ENCODE data around the gene AKAP1.

AKAP1 gene

DNA sequence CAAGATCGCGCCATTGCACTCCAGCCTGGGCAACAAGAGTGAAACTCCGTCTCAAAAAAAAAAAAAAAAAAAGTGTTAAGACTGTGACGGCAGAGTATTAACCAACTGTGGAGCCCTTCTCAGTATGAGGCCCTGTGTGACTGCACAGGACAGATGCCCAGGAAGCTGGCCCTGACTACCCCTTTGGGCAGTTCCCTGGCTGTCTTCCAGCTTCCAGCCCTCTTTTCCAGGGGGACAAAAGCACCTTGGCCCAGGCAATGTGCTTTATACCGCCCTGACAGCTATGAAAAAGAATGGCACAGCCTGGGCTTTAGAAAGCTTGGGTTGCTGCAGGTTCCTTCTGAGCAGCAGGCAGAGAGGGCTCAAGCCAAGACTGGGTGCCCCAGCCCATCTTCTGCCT, 61.2 kb downstream of the AKAP1 start:
- H3K4me1 ChIP-seq (ENCODE audit: insufficient read depth, low read length): peaks cover 4% of the 10 kb centered on the region
- no peaks in the 10 kb centered on the region for H3K36me3 ChIP-seq (ENCODE audit: insufficient read depth, low read length)
- H3K27me3 ChIP-seq (ENCODE audit: insufficient read depth, low read length): no peaks in the 10 kb centered on the region
- no peak overlapping the region for H3K4me3 ChIP-seq (ENCODE audit: low read length)
- no peak overlapping the region for H2AFZ ChIP-seq (ENCODE audit: low read depth, low read length)
- H3K9me3 ChIP-seq (ENCODE audit: low read length): peaks cover 2% of the 10 kb centered on the region

DNA sequence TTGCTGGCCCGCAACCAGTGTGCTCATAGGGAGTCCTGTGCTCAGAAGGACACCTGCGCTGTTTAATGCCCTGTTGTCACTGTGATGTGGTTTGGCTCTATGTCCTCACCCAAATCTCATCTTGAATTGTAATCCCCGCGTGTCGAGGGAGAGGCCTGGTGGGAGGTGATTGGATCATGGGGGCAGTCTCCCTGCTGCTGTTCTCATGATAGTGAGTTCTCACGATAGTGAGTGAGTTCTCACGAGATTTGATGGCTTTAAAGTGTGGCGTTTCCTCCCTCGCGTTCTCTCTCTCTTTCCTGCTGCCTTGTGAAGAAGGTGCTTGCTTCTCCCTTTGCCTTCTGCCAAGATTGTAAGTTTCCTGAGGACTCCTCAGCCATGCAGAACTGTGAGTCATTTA, 66.8 kb downstream of the AKAP1 start:
- no peaks in the 10 kb centered on the region for H3K36me3 ChIP-seq (ENCODE audit: insufficient read depth, low read length)
- no peak overlapping the region for H2AFZ ChIP-seq (ENCODE audit: low read depth, low read length)
- H3K4me3 ChIP-seq (ENCODE audit: low read length): no peak overlapping the region
- no peaks in the 10 kb centered on the region for H3K4me1 ChIP-seq (ENCODE audit: insufficient read depth, low read length)
- H3K27me3 ChIP-seq (ENCODE audit: insufficient read depth, low read length): no peaks in the 10 kb centered on the region
- peaks cover 7% of the 10 kb centered on the region for H3K9me3 ChIP-seq (ENCODE audit: low read length)

DNA sequence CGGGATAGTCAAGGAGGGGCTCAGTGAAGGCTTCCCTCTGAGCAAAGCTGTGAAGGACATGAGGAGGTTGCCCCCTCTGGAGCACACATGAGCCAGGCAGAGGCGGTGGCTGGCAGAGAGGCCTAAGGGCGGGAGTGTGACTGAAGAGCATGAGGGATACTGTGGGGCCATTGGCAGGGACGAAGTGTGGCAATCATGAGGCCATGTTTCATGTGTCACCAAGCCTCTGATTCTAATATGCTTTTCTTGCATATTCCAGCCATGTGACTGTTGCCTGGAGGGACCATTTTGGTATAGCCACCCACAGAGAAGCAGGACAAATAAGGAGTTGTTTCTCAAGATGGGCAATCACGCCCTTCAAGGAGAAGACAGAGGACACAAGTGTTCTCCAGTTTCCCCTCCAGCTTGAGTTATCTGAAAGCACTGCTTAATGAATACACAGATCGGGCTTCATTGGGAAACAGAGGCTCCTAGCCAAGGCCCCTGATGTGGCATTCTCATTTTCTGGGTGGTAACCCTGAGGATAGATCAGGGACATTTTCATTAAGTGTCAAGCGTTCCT, 68.0 kb downstream of the AKAP1 start:
- H3K27me3 ChIP-seq (ENCODE audit: insufficient read depth, low read length): no peaks in the 10 kb centered on the region
- H3K36me3 ChIP-seq (ENCODE audit: insufficient read depth, low read length): no peaks in the 10 kb centered on the region
- peaks cover 7% of the 10 kb centered on the region for H3K9me3 ChIP-seq (ENCODE audit: low read length)
- no peak overlapping the region for H3K4me3 ChIP-seq (ENCODE audit: low read length)
- H2AFZ ChIP-seq (ENCODE audit: low read depth, low read length): no peak overlapping the region
- H3K4me1 ChIP-seq (ENCODE audit: insufficient read depth, low read length): no peaks in the 10 kb centered on the region

DNA sequence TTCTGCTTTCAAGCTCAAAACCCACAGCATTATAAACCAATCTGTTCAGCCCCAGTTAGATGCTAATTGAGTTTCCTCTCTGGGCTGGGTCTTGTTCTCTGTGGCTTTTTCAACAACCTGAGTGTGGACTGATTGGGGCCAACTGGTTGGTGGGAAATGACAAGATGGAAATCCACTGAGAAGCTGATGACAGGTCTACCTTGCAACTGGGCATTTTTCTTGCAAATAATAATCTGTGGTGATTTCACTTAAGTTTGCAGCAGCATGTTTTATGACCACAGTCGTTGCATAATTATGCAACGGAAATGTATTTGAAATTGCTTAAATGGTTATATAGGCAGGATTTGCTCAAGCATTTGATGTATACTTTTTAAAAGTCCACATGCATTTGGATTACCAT, 69.9 kb downstream of the AKAP1 start:
- Histone ChIP-seq H2AFZ (ENCODE audit: low read depth, low read length) (no peak overlapping the region), H3K36me3 (ENCODE audit: insufficient read depth, low read length) (no peaks in the 10 kb centered on the region), H3K4me3 (ENCODE audit: low read length) (no peak overlapping the region), H3K9me3 (ENCODE audit: low read length) (peaks cover 8% of the 10 kb centered on the region), H3K4me1 (ENCODE audit: insufficient read depth, low read length) (no peaks in the 10 kb centered on the region), H3K27me3 (ENCODE audit: insufficient read depth, low read length) (no peaks in the 10 kb centered on the region)

DNA sequence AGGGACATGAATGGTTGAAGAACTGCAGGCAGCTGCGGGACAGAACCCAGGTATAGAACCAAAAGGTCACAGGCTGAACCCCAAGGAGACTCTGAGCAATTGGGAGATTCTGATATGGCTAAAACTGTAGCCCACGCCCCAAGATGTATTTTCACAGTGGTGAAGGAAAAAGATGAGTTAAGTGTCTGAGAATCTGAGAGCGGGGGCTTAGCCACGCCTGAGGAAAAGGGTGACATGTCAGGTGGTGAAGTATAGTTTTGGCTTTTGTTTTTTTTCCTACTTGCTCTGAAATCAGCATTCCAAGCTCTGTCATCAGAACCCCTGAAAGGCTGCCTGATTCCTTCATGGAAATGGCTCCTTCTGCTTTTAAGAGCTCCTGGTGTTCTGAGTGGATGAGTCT, 73.3 kb downstream of the AKAP1 start:
- no peak overlapping the region for H2AFZ ChIP-seq (ENCODE audit: low read depth, low read length)
- H3K4me3 ChIP-seq (ENCODE audit: low read length): no peak overlapping the region
- no peaks in the 10 kb centered on the region for H3K27me3 ChIP-seq (ENCODE audit: insufficient read depth, low read length)
- H3K9me3 ChIP-seq (ENCODE audit: low read length): peaks cover 3% of the 10 kb centered on the region
- no peaks in the 10 kb centered on the region for H3K36me3 ChIP-seq (ENCODE audit: insufficient read depth, low read length)
- H3K4me1 ChIP-seq (ENCODE audit: insufficient read depth, low read length): no peaks in the 10 kb centered on the region

DNA sequence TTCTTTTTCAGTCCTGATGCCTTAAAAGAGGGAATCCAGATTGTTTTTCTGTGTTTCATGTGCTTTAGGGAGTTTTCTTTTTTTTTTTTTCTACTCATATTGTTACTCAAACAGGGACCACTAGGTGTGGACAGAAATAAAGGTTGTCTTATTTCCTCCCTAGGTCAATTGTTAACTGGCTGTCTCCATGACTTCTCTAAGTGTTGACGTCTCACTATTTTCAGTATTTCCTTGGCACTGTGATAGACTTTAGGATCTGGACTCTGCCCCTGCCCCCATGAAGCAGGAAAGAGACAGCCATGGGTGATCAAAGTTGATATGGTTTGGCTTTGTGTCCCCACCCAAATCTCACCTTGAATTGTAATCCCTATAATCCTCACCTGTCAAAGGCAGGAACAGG, 73.7 kb downstream of the AKAP1 start:
- H3K36me3 ChIP-seq (ENCODE audit: insufficient read depth, low read length): no peaks in the 10 kb centered on the region
- peaks cover 3% of the 10 kb centered on the region for H3K9me3 ChIP-seq (ENCODE audit: low read length)
- H3K4me3 ChIP-seq (ENCODE audit: low read length): no peak overlapping the region
- no peak overlapping the region for H2AFZ ChIP-seq (ENCODE audit: low read depth, low read length)
- H3K4me1 ChIP-seq (ENCODE audit: insufficient read depth, low read length): no peaks in the 10 kb centered on the region
- H3K27me3 ChIP-seq (ENCODE audit: insufficient read depth, low read length): no peaks in the 10 kb centered on the region

DNA sequence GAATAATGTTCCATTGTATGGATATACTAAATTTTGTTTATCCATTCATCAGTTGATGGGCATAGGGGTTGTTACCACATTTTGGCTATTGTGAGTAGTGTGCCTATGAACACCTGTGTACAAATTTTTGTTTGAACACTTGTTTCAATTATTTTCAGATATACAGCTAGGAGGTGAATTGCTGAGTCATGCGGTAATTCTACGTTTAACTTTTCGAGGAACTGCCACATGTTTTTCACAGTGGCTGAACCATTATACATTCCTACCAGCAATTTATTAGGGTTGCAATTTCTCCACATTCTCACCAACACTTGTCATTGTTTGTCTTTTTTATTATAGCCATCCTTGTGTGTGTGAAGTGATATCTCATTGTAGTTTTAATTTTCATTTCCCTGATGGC, 75.6 kb downstream of the AKAP1 start:
- no peak overlapping the region for H2AFZ ChIP-seq (ENCODE audit: low read depth, low read length)
- no peak overlapping the region for H3K4me3 ChIP-seq (ENCODE audit: low read length)
- H3K4me1 ChIP-seq (ENCODE audit: insufficient read depth, low read length): no peaks in the 10 kb centered on the region
- peaks cover 3% of the 10 kb centered on the region for H3K9me3 ChIP-seq (ENCODE audit: low read length)
- H3K27me3 ChIP-seq (ENCODE audit: insufficient read depth, low read length): no peaks in the 10 kb centered on the region
- H3K36me3 ChIP-seq (ENCODE audit: insufficient read depth, low read length): no peaks in the 10 kb centered on the region

DNA sequence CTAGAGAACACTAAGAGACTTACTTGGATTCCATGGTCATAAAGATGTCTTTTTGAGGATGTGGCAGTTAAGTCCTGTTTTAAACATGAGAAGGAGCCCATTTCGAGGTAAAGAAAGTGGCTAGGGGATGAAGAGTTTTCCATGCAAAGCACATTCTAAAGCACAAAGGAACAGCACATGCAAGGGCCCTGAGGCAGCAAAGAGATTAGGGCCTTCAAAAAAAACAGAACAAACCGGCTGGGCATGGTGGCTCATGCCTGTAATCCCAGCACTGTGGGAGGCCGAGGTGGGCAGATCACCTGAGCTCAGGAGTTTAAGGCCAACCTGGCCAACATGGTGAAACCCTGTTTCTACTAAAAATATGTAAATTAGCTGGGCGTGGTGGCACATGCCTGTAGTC, 79.8 kb downstream of the AKAP1 start:
- Histone ChIP-seq H3K4me3 (ENCODE audit: low read length) (no peak overlapping the region), H3K4me1 (ENCODE audit: insufficient read depth, low read length) (no peaks in the 10 kb centered on the region), H3K9me3 (ENCODE audit: low read length) (no peaks in the 10 kb centered on the region), H2AFZ (ENCODE audit: low read depth, low read length) (no peak overlapping the region), H3K36me3 (ENCODE audit: insufficient read depth, low read length) (no peaks in the 10 kb centered on the region), H3K27me3 (ENCODE audit: insufficient read depth, low read length) (no peaks in the 10 kb centered on the region)

DNA sequence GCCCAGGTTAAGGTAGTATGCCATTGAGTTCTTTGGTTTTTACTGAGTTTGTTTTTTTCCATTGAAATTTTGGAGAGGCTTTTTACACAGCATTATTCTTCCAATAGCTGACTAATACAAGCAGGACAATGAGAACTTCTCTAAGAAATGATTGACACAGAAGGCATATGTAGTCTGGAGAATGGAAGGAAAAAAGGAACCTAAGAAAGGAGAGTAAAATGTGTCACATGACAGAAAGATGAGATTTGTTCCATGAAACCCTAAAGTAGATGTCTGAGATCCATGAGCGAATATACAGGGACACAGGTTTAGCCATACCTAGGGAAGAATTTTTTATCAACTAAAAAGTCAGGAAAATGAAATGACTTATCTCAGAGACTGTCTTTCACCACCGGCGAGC, 80.7 kb downstream of the AKAP1 start:
- H3K27me3 ChIP-seq (ENCODE audit: insufficient read depth, low read length): no peaks in the 10 kb centered on the region
- H3K36me3 ChIP-seq (ENCODE audit: insufficient read depth, low read length): no peaks in the 10 kb centered on the region
- no peak overlapping the region for H2AFZ ChIP-seq (ENCODE audit: low read depth, low read length)
- no peak overlapping the region for H3K4me3 ChIP-seq (ENCODE audit: low read length)
- no peaks in the 10 kb centered on the region for H3K4me1 ChIP-seq (ENCODE audit: insufficient read depth, low read length)
- no peaks in the 10 kb centered on the region for H3K9me3 ChIP-seq (ENCODE audit: low read length)

DNA sequence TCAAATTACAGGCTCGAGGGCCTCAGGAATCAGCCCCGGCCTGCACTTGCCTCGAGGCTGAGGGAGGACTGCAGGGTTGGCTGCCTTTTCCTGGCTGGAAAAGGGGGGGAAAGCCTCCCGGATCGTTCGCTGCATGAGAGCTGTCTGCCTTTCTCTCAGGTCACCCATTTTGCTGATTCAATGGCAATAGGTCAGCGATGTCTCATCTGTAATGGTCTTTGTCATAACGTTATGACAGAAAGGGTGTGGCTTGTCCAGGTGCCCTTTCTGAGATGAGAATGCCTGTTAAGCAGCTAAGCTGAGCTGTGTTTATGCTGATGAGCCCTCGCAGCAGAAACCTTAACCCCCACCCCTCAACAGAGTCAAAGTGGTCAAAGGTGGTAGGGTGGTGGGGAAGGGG, 81.8 kb downstream of the AKAP1 start:
- Histone ChIP-seq H2AFZ (ENCODE audit: low read depth, low read length) (no peak overlapping the region), H3K4me1 (ENCODE audit: insufficient read depth, low read length) (no peaks in the 10 kb centered on the region), H3K36me3 (ENCODE audit: insufficient read depth, low read length) (no peaks in the 10 kb centered on the region)

DNA sequence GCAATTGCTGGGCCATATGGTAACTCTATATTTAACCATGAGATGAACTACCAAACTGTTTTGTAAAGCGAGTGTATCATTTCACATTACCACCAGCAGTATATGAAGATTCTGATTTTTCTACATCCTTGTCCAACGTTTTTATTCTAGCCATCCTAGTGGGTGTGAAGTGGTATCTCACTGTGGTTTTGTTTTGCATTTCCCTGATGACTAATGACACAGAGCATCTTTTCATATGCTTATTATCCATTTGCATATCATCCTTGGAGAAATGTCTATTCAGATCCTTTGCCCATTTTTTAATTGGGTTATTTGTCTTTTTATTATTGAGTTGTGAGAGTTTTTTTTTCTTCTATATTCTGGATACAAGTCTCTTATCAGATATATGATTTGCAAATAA, 83.6 kb downstream of the AKAP1 start:
- no peaks in the 10 kb centered on the region for H3K36me3 ChIP-seq (ENCODE audit: insufficient read depth, low read length)
- no peaks in the 10 kb centered on the region for H3K27me3 ChIP-seq (ENCODE audit: insufficient read depth, low read length)
- no peak overlapping the region for H3K4me3 ChIP-seq (ENCODE audit: low read length)
- H3K9me3 ChIP-seq (ENCODE audit: low read length): no peaks in the 10 kb centered on the region
- H2AFZ ChIP-seq (ENCODE audit: low read depth, low read length): no peak overlapping the region
- peaks cover 2% of the 10 kb centered on the region for H3K4me1 ChIP-seq (ENCODE audit: insufficient read depth, low read length)

More for the DNA sequence above, 81.8 kb downstream of the AKAP1 start:
- Histone ChIP-seq H3K4me3 (ENCODE audit: low read length) (no peak overlapping the region), H3K9me3 (ENCODE audit: low read length) (no peaks in the 10 kb centered on the region), H3K27me3 (ENCODE audit: insufficient read depth, low read length) (no peaks in the 10 kb centered on the region)

DNA sequence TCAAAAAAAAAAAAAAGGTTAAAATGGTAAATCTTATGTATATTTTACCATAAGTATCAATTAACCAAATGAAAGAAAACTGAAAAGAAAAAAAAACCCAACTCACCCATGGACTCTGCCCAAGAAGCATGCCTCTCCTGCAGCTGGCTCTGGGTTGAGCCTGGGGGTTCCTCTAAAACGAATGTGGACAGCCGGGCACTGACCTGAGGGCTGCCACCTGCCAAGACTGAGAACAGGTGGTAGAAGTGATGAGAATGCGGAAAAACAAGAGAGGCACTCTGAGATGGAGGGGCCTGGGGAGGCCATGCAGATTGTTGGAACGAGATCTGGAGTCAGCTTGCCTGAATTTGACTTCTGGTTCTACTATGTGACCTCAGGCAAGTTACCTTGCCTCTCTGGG, 85.8 kb downstream of the AKAP1 start:
- Histone ChIP-seq H2AFZ (ENCODE audit: low read depth, low read length) (no peak overlapping the region), H3K4me3 (ENCODE audit: low read length) (no peak overlapping the region)

More for the DNA sequence above, 85.8 kb downstream of the AKAP1 start:
- Histone ChIP-seq H3K9me3 (ENCODE audit: low read length) (no peaks in the 10 kb centered on the region), H3K4me1 (ENCODE audit: insufficient read depth, low read length) (peaks cover 2% of the 10 kb centered on the region), H3K36me3 (ENCODE audit: insufficient read depth, low read length) (no peaks in the 10 kb centered on the region), H3K27me3 (ENCODE audit: insufficient read depth, low read length) (no peaks in the 10 kb centered on the region)

Data from neuron (in vitro differentiated cells).